ENCODE results near the gene NDUFA11.
"Not testable (repeated sequence)": the region's sequence is repeated elsewhere in the genome, so short reads cannot be mapped to it uniquely, and the experiment has no call there.

- not testable (repeated sequence) for TF ChIP-seq CTCF (conservative IDR thresholded peaks at IDR 0.05; ENCODE audit: low read length); EZH2phosphoT487 (IDR thresholded peaks at IDR 0.05; ENCODE audit: borderline replicate concordance)
These were observed 29.1 kb downstream of the NDUFA11 start for GRCh38 chr19:5874496-5874895.

Data from Loucy (cell line).